Tibial nerve (tissue), 4 donors: ENCODE results near the gene DOK3.

Source experiments
- EP300 ChIP-seq, 2 donors: sonication (generic); formaldehyde crosslinking; IDR thresholded peaks; one replicate each; pipeline ENCODE4 v1.6.1; 2017; ENCODE audit warnings: antibody characterized with exemption in 2 of 2, mild to moderate bottlenecking in 1 of 2
- POLR2A ChIP-seq, 2 donors: fragments of 450-650 bp; IDR thresholded peaks; one replicate each; pipeline ENCODE4 v1.6.1; 2017; ENCODE audit warnings: antibody characterized with exemption in 2 of 2, mild to moderate bottlenecking in 2 of 2, moderate library complexity in 2 of 2
- TF ChIP-seq, protein P1 (sequence below), 5 experiments: fragments of 200-600 bp in 3 of 5; fragments of 450-650 bp in 2 of 5; sonication (generic) in 3 of 5; IDR thresholded peaks; one replicate each; pipeline ENCODE4 v1.5.1; 2016 to 2019; ENCODE audit warnings: antibody characterized with exemption in 5 of 5, mild to moderate bottlenecking in 3 of 5, moderate library complexity in 2 of 5

DNA sequence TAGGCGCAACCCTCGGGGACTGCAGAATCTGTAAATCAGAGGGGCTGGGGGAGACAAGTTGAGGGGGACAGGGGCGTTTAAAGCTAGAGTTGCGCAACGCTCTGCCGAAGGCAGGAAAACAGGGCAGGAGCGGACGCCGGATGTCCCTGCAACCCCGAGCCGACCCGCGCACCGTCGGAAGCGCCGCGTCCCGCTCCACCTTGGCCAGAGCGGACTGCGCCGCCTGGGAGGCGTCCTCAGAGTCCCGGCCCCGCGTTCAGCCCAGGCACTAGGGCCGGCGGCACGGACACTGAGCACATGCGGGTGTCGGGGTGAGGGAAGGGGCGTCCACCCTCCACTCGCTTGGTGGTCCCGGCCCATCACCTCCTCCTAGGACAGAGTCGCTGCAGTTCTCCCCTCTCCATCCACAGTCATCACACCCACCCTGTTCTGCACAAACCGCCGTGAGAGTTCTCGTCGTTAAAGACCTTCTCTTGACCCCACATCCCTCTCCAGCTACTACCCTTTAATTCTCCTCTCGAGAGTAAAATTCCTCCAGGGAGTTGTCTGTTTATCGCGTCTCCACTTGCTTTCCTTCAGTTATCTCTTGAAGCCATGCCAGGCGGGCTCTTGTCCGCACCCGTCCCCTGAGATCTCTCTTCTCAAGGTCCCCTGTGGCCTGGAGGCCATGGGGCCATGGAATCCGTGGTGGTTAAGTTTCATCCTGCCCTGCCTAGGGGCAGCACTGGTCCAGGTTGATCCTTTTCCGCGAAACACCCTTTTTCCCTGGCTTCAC is 11.4 kb downstream of the DOK3 start:
- no peak for TF ChIP-seq POLR2A (IDR thresholded peaks at IDR 0.05)
- TF ChIP-seq, protein P1, sequence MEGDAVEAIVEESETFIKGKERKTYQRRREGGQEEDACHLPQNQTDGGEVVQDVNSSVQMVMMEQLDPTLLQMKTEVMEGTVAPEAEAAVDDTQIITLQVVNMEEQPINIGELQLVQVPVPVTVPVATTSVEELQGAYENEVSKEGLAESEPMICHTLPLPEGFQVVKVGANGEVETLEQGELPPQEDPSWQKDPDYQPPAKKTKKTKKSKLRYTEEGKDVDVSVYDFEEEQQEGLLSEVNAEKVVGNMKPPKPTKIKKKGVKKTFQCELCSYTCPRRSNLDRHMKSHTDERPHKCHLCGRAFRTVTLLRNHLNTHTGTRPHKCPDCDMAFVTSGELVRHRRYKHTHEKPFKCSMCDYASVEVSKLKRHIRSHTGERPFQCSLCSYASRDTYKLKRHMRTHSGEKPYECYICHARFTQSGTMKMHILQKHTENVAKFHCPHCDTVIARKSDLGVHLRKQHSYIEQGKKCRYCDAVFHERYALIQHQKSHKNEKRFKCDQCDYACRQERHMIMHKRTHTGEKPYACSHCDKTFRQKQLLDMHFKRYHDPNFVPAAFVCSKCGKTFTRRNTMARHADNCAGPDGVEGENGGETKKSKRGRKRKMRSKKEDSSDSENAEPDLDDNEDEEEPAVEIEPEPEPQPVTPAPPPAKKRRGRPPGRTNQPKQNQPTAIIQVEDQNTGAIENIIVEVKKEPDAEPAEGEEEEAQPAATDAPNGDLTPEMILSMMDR (IDR thresholded peaks at IDR 0.05): no peak
- TF ChIP-seq EP300 (IDR thresholded peaks at IDR 0.05): no peak
